Pulmonary artery endothelial cell (primary cell): Measurements from ENCODE around the gene HNRNPUL2. TPM values are rescaled to one million over a fixed set of nuclear protein-coding genes. Genes with fewer than 3 reads are reported as not detected.
A peak's percentile ranks its signal among the peaks of the same experiment; 100 is the strongest.
"Not testable (repeated sequence)": the region's sequence is repeated elsewhere in the genome, so short reads cannot be mapped to it uniquely, and the experiment has no call there.

Experiments
- DNase-seq: peaks from one replicate; pipeline ENCODE4 v3.0.0-alpha.2; 2011; ENCODE audit warnings: low read depth, low spot score
- total RNA-seq: library from RNA; depleted of rRNA; stranded (reverse); fragments of >200 nt; gene quantifications from 2 replicates; pipeline ENCODE4 v1.2.3, GENCODE V29; 2014

HNRNPUL2 gene
- total RNA-seq, 1 donor from 2014 or later = 11.6 TPM

DNA sequence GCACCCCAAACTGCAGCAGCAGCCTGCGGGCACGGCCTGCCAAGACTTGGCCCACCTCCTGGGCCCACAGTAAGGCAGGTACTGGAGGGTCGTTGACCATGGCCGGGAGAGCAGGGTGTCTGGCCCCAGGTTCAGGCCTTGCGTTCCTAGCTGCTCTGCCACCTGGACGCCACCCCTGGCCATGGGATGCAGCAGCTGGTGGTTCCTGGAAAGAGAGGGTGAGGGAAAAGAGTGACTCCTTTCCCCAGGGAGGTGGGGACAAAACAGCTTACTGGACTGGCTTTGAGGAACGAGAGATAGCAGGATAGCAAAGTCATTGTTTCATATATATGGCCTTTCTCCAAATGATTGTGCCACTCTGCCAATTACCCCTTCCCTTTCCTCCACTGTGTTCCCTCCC is 21.8 kb downstream of the HNRNPUL2 start:
- no peak for DNase-seq

DNA sequence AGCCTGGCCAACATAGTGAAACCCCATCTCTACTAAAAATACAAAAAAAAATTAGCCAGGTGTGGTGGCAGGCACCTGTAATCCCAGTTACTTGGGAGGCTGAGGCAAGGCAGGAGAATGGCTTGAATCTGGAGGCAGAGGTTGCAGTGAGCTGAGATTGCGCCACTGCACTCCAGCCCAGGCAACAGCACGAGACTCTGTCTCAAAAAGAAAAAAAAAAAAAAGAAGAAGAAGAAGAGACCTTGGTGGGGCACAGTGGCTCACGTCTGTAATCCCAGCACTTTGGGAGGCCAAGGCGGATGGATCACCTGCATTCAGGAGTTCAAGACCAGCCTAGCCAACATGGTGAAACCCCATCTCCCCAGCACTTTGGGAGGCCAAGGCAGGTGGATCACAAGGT is 23.3 kb downstream of the HNRNPUL2 start:
- not testable (repeated sequence) for DNase-seq

DNA sequence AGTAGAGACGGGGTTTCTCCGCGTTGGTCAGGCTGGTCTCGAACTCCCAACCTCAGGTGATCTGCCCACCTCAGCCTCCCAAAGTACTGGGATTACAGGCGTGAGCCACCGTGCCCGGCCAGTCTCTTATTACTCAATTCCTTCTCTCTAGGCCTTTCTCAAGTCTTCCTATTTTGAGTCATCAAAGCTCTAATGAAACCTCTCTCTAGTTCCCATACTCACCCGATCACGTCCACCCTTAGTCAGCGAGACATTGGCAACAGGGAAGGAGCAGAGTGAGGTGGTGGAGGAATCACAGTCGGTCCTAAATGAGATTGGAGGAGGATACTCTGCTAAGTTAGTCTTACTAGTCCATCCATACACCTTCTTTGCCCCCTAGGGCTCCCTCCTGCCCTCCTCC is 25.0 kb downstream of the HNRNPUL2 start:
- DNase-seq = no peak

DNA sequence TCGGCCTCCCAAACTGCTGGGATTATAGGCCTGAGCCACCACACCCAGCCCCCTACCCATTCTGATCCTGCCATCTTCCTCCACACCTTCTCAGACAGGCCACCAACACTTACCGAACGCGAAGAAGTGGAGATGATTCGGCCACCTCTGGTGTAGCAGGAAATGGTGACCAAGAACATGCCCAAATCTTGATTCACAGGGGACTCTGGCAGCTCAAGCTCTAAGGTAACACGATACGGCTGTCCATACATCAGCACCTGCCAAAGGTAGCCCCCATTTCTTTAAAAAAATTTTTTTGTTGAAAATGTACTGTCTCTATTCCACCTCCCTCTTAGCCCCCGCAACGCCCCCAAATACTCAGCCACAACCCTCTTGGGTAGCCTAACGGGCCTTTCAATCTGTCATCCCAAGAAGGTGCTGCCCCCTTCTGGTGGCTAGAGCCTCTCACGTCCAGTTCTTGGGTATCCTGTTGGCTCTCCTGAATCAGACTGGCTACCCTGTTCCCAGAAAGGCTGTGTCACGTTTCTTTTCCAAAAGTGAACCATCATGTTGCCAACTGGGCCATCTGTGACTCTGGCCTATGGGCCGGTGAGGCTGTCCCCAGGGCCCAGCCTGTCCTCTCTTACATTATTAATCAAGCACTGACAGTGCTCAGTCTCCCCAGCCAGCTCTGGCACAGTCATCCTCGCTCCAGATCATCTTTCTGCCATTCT is 32.6 kb downstream of the HNRNPUL2 start:
- DNase-seq = peak; percentile 59

DNA sequence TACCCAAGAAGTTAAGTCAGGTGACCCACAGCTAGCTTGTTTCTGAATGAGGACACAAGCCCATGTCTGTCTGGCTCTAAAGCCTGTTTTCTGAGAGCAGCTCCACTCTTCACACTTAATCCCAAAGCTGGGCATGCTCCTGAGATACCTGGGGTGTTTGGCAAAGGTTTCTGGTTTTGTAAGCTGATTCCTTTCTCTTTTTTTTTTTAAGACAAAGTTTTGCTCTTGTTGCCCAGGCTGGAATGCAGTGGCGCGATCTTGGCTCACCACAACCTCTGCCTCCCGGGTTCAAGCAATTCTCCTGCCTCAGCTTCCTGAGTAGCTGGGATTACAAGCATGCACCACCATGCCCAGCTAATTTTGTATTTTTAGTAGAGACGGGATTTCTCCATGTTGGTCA is 33.6 kb downstream of the HNRNPUL2 start:
- DNase-seq = not testable (repeated sequence)

DNA sequence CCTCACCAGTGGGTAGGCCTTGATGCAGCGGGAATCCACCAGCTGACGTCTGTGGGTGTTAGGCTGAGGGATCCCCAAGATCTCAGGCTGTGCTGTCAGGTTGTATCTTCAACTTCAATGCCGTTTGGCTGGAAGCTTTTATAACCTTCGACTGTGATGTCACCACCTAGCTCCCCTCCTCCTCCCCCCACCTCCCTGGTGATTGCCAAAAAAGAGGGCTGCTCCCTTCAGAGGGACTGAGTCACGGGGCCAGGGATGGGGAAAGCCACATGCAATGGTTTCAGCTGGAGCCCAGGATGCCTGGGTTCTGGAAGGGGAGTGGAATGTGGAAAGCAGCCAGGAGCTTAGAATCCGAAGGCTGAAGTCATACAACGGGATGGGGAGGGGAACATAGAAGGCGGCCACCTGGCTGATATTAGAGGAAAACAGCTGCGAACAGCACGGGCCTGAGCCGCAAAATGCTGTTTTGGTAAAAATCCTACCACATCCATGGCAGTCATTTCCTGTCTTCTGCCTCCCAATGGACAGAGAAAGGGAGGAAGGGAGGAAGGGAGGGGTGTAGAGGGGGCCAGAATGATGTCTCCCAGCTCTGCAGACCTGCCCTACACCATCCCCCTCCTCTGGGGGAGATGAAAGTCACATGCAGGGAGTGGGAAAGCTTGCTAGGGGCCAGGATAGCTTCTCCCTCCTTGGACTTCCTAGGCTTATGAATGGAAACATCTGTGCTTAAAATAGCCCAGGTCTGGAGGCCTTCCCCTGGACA is 37.7 kb downstream of the HNRNPUL2 start, which contains the start of gene LRRN4CL:
TSS of gene LRRN4CL (minus strand) at position 110 of the 763 bp plus-strand sequence. CDS start 1,022 bp downstream, outside the sequence.
- DNase-seq = no peak

DNA sequence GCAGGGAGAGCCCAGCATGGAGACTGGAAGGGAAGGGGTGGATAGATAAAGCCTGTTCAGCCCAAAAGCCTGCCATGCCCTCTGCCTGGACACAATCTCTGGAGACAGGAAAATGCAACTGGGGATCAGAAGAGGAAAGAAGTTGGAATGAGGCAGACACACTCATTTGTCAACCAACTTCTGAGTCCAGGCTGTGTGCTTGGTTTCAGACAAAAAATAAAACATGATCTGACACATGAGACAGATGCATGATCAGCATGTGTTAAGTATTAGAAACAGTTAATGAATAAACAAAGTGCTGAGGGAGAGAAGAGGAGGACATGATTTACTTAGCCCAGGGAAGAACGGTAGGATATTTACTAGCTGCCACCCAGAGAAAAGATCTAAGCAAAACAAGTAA is 38.8 kb downstream of the HNRNPUL2 start:
- DNase-seq = no peak

DNA sequence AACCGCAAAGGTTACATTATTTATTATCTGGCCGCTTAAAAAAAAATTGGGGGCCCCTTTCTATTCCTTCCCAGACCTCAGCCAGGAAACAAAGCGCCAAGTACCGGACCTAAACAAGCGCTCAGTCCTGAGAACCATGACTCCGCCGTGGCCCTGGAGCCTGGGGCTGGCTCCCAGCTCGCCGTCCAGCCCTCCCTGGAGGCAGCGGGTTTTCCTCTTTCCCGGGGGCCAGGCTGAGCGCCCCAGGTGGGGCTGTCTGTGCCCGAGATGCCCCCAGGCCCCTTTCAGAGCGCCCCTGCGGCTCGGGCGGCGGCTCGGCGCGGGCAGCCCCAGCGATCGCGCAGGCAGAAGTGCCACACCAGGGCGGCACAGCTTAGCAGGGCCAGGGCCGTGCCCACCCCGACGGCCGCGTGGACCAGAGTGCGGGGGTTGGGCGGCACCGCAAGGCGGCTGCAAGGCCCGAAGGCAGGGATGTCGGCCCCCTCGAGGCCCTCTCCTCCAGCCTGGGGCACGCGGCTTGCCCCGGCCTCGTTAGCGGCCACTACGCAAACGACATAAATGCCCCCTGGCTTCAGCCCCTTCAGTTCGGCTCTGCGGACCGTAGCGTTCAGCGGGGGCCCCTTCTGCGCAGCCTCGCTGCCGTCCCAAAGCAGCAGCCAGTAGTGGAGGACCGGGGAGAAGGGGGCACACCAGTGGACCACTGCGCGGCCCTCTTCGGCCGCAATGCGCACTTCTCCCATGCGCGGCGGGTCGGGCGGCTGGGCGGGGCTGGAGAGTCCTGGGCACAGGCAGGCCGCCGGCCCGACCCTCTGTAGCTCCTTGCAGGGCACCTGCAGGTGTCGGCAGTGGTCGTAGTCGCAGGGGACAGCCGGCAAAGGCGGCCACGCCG is 39.5 kb downstream of the HNRNPUL2 start:
- no peak for DNase-seq

DNA sequence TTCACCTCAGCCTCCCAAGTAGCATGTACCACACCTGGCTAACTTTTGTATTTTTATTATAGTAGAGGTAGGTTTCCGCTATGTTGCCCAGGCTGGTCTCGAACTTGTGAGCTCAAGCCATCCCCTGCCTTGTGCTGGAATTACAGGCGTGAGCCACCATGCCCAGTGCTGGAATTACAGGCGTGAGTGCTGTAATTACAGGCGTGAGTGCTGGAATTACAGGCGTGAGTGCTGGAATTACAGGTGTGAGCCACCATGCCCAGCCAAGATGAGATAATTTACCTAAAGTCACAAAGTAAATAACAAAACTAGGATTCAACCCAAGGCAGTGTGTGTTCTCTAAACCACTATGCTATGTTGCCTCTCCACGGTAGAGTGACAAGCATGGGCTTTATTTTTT is 44.7 kb downstream of the HNRNPUL2 start:
- no peak for DNase-seq

DNA sequence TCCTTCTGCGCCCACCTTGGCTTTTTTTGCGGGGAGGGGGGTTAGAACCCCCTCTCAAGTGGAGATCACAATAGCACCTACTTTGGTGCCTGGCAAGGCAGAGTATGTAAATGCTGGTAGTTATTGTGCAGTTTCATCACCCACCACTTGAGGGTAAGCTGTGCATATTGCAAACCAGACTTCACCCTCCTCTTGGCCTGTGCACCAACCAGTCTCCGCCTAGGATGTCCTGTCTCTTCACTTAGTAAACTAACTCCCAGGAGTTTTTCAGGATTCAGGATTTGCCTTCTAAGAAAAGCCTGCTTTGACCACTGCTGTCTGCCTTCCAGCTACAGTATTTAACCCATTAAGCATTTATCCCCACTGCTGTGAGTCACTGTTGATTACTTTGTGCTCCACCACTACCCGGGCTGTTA is 46.4 kb downstream of the HNRNPUL2 start:
- peak; percentile 49 for DNase-seq

DNA sequence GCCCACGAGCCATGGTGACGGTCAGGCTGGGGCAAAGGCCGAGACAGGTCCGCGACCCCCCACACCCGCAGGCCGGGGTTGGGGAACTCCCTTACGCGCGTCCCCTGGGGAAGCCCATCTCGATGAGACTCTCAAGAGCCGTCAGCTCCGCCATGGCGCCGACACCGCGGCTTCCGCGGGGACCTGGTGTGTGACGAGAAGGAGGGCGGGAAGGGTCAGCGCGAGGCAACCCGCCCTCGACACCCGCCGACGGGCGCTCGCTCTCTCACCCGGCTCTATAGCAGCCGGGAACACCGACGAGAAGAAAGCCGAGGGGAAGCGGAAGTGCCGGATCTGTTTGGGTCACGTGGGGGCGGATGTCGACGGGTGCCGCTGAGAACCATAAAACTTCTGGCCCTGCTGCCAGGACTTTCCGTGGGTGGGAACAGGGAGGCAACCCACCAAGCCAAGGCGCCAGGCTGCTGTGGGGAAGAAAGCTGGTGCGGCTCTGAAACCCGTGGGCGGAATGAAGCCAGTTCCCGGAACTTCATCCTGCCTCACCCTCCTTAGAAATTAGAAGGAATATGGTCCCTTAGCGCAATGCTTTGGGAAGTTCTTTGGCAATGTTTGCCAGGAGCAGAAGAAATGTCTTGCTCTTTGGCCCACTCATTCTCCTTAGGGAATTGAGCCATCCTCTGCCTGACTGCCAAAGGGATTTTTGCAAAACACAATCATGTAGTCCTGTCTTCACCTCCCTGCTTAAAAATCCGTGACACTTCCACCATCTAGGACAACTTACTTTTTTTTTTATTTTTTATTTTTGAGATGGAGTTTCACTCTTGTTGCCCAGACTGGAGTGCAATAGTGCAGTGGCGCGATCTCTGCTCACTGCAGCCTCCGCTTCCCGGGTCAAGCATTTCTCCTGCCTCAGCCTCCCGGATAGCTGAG is 48.2 kb downstream of the HNRNPUL2 start, which contains the start of gene UBXN1:
TSS of gene UBXN1 (minus strand) at position 304 of the 927 bp plus-strand sequence. CDS start at position 154, 150 bp downstream.
- peak; percentile 55 for DNase-seq

DNA sequence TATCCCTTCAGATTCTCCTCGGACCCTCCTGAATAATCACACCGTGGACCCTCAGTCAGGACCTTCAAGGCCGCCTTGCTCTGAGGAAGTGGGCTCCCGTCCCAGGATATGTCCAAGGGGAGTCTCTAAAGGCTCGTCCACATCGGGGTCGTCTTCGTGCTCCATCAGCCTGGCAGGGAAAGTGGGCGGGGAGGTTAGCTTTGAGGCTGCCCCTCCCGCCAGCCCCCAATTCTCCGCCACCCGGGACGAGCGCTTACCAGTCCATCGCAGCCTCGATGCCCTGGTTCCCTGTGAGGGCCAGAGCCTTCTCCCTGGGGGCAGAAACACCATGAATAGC is 48.9 kb downstream of the HNRNPUL2 start:
- DNase-seq = no peak

DNA sequence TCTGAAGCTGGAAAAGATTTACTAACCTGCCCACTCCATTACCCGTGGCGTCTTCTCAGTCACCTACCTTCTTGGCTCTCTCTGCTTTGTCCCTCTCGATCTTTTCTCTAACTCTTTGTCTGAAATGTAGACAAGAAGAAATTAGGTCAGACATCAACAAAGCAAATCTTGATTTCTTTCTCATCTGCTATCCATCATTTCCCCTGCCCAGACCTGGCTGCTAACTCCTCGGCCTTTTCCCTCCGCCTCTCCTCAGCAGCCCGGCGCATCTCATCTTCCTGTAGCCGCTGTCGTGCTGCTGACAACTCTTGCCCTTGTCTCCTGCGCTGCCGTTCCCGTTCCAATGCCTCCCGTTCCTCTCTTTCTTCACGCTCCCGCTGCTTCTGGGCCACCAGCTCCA is 49.5 kb downstream of the HNRNPUL2 start:
- DNase-seq = no peak

DNA sequence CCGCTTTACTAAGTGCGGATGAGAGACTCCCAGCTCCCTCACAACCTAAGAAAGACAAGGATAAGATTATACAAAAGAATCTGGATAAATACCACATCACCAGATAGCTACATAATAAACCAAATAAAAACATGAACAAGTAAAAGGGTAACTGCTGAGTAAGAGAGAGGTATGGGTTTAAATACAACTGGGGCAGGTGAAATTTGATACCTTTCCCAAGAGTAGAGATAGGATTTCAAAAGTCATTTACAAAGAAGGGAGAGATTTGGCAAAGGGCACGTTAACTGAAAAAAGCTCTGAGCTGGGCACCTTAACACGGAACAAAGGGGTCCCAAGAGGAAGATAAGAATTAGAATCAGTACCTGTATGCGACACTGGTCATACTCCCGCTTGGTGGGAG is 50.1 kb downstream of the HNRNPUL2 start:
- no peak for DNase-seq

DNA sequence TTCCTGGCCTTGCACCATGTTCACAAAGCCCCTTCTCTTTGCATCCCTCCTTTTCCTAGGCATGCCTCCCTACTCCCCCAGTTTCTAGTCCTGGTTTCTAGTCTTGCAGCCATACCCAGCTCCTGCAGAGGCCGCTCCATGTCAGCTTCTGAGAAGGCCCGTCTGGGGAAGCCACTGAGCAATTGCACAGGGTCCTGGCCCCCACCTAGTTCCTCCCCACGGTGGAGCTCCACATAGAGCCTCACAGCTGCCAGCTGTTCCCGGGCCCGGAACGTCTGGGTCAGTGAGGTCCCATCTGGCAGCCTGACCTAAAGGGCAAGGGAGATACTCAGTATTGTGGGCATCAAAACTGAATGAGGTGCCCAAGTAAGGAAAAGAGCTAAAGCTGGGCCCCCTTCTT is 50.6 kb downstream of the HNRNPUL2 start:
- DNase-seq = no peak

DNA sequence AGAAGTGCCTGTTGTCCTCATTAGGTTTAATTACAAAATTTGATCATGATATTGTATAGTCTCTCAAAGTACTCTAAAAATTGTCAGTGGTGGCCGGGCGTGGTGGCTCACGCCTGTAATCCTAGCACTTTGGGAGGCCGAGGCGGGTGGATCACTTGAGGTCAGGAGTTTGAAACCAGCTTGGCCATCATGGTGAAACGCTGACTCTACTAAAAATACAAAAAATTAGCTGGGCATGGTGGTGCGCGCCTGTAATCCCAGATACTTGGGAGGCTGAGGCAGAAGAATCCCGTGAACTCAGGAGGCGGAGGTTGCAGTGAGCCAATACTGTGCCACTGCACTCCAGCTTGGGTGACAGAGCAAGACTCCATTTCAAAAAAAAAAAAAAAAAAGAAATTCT is 51.8 kb downstream of the HNRNPUL2 start:
- DNase-seq = not testable (repeated sequence)

DNA sequence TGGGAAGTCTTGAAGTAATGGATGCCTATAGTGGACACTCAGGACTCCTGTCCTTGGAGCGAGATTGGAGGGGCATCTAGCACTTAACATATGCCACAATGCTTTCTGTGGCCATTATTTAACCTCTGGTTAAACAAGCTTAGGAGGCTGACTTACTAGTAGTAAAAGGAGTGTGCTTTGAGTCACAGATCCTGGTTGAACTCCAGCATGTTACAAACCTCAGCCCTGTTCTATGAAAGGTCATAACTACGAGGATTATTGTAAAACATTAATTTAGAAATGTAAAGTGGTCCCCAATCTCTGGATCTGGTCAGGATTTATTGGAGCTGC is 54.1 kb downstream of the HNRNPUL2 start:
- DNase-seq = no peak

DNA sequence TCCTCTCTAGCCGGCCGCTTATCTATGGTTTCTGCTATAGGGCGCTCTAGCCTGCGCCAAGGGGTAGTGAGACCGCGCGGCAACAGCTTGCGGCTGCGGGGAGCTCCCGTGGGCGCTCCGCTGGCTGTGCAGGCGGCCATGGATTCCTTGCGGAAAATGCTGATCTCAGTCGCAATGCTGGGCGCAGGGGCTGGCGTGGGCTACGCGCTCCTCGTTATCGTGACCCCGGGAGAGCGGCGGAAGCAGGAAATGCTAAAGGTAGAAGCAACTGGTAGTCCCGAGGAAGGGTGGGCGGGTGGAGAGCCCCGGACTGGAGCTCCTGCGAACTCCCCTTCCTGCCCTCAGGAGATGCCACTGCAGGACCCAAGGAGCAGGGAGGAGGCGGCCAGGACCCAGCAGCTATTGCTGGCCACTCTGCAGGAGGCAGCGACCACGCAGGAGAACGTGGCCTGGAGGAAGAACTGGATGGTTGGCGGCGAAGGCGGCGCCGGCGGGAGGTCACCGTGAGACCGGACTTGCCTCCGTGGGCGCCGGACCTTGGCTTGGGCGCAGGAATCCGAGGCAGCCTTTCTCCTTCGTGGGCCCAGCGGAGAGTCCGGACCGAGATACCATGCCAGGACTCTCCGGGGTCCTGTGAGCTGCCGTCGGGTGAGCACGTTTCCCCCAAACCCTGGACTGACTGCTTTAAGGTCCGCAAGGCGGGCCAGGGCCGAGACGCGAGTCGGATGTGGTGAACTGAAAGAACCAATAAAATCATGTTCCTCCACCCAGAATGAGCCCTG is 55.5 kb downstream of the HNRNPUL2 start, which contains the start of the genes LBHD1 and UQCC3:
TSS of gene LBHD1 (minus strand) at position 660 of the 782 bp plus-strand sequence. CDS start 2,236 bp downstream, outside the sequence.
TSS of gene UQCC3 (plus strand) at position 66 of the 782 bp plus-strand sequence. CDS start at position 139, 73 bp downstream.
- peak; percentile 57 for DNase-seq

DNA sequence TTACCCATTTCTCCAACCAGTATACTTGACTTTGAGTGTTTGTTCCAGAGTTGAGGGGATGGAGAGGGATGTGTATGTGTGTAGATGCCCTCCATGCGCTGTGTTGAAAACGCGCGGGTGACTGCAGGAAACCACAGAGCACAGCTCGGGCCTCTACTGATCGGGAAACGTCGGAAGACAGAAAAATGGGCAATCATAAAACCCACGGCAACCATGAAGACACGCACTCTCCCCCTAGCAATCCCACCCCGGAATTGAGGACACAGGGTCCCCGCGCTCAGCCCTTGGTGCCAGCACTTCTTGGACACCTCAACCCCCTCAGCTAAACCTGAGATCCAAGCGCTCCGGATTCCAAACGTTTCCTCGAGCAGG is 56.0 kb downstream of the HNRNPUL2 start:
- no peak for DNase-seq
